GM21619 (cell line): ENCODE measurements around the gene CIB4.

Experiments
- ATAC-seq: cut with Tn5 transposase; IDR thresholded peaks from one replicate; pipeline ENCODE4 v1.9.1; 2021; ENCODE audit not compliant: unreplicated experiment

The CIB4 gene

DNA sequence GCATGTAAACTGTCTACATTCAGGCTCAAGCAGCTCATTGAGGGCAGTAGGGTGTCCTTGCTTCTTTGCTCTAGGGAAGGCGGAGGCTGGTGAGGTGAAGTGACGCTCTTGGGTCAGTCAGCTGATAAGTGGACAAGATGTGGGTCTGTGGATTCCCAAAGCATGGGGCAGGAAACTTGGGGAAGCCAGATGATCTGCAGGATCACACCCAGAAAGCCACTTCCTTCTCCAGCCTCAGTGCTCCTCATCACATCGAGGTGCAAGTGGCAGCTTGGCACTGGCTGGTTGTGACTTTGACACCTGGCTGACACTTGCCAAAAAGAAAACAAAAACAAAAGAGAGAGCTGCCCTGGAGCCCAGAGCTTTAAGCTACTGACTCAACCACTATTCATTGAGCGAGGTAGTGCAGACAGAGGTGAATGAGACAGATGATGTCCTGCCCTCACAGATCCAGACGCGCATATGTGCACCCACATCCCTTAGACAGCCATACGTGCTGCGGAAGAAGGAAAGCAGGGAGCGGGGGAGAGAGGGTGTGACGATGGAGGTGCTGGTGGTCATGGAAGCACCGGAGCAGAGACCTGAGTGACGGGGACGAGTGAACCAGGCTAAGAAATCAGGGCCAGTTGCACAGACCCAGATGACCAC lies 3.1 kb upstream of the CIB4 start:
- ATAC-seq = no peak

DNA sequence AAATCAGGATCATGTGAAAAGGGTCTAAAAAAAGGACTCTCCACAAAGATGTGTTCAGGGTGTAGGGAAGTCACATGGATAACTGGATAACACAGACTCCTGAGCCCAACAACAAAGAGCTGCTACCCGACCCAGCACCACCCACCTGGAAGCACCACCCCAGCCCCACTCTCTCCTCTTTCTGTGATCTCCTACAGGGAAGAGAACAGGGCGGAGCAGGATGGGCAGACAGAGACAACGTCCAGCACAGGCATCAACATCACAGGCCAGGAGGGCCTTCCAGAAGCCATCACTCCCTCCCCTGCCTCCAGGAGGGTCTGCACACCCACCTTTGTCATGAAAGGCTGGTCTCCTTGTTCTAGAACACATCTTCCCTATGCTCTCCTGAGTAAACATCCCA lies 1.3 kb upstream of the CIB4 start:
- ATAC-seq = no peak

DNA sequence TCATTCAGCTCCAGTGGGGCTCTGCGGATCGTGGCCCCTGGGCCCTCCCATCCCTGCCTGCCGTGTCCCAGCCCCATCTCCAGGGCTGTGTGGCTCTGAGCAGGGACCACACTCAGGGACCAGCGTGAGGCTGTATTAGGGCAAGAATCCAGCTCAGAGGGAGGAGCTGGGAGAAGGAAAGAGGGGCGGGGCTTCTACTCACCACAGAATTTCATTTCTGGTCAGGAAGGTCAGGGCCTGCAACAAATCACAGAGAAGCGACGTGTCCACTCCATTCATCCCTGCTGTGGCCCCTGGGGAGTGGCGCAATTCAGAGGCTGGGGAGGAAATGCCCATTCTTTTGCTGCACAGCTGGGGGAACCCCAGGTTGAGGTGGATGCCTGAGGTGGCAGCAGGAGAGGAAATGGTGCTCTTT lies 828 bp downstream of the CIB4 start:
- no peak for ATAC-seq

DNA sequence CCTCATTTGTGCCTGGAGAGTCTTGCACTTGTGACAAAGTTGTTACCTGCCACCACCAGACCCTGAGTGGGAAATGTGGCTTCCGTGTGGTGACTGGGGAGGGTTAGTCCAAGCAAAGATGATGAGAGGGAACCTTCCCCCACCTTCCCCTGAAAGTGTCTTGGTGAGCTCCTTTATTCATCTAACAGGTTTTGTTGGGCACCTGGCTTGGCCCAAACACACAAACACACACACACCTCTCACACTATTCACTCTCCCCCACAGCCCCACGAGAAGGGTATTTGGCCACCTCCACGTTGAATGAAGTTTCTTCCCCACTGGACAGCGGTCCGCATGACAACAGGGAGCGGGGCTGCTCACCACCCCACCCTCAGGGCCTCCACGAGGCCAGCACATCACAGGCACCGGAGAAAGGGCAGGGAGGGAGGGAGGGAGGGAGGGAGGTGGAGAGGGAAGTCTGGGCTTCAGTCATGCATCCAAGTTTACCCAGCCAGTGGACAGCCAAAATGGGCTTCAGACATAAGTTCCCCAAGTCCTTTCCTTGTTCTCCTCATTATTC lies 1.4 kb downstream of the CIB4 start:
- ATAC-seq = no peak

DNA sequence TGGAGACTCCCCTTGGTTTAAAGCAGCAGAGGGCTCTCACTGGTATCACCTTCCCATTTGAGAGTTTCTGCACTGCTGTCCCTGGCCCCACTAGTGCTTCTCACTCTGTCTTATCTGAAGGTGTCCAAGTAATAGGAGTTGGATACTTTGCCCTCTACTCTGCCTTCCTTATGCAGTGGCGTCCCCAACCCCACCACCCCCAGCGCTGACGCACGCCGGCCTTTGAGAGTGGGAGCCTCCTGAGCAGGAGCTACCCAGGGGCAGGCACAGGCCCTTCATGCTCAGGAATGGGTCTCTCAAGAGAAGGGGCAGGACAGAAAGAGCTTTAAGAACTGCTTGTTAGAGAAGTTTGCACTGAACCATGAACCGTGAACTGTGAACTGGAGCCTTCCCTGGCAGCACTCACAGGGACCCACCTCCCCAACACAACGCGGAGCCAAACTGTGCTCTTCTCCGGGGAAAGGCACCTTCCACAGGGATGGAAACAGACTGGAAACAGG lies 3.3 kb downstream of the CIB4 start:
- no peak for ATAC-seq

DNA sequence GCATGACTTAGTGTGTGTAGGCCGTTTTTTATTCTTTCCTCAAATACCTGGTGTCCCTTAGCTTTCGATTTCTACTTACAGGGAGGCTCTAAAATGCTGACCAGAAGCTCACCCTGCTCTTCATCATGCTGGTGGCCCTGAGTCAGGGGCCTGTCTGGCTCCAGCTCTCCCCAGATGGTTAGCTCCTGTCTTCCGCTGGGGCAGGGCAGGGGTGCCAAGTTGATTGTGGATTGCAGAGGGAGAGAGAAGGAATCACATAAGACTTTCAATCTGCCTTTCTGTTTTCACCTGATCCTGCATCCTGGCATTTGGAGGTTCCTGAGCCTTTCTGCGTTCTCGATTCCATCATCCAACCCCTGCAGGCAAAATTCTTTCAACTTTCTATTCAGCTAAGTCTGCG lies 4.2 kb downstream of the CIB4 start:
- no peak for ATAC-seq

DNA sequence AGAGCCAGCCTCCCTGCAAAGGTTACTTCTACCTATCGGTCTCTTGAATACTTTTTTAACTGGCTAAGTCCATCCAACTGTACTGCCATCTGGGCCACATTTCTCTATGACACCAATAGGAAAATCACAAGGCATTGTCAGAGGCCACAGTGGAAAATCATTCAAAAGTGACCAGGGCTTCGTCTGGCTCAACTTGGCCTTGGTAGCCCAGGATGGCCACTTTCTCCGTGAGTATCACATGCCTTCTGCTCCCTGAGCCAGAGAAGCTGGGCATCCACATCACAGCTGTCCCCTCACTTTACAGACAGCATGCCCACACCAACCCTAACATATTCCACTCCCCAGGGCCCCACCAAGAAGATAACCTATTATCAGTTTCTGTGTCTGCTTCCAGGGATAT lies 5.8 kb downstream of the CIB4 start:
- no peak for ATAC-seq

DNA sequence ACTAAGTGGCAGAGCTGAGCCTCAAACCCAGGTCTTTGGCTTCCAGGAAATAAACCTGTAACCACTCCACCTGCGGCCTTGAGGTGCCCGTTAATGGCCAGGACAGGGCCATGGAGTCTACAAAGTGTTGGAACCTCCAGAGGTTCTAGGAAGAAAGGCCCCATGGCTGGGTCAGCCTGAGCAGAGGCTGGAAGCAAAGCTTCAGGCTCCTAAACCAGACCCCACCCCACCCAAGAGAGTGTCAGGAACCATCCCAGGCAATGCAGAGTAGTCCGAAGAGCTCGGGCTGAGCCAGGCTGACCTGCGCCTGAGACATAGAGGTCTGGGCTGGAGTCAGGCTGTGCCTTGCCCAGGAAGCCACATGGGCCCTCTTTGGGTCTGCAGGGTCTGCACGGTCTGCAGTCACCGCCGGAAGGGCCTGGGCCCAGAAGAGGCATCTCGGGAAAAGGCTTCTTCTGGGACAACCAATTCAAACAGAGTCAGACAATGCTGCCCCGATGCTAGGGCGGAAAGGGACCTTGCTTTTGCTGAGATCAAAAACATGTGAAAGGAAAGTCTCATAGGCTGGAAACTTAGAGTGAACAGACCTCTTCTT lies 6.4 kb downstream of the CIB4 start:
- ATAC-seq = no peak

DNA sequence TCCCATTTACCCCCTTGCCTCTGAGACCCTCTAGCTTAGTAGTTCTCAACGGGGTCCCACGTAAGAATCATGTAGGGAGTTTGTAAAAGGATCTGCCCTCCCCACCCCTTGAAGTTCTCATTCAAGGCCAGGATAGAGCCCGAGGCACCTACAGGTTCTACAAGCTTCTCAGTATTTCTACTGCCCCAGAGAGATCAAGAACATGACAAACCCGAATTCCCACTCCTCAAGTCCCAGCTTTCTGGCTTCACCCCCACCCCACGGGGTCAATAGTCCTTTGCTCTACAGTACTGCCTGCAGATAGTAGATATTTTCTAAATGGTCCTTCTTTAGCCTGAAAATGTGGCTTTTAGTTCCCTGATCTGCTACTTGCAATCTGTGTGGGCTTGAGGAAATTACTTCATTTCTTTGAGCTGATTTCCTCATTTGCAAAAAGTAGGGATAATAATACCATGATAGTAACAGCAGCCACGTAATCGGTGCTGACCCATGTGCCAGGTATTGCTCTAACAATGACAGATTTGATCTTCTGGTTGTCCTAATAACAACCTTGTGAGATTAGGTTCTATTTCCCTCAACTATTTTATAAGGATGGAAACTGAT lies 7.1 kb downstream of the CIB4 start:
- ATAC-seq = no peak

DNA sequence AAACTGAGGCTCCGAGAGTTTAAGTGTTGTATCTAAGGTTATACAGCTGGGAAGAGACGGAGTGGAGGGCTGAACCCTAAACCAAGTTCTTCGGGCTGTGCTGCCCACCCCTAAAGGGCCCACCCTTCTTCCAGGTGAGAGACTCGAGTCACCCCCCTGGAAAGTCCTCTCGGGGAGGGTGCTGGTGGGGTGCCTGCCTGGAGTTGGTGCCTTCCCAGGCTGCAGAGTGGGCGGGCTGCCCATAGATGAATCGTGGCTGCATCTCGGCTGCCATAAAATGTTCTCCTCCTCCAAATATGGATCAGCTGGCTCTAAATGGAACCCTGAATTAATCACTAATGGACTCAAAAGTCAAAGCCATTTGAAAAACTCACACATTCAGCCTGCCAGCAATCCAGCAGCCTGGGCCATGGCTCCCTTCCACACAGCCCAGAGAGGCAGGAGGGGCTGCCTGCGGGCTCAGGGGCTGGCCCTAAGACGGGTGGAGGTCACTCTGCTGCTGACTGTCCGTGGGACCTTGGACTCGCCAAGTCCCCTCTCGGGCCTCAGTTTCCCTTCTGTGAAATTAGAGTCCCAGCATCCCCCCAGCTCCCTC lies 7.7 kb downstream of the CIB4 start:
- no peak for ATAC-seq

DNA sequence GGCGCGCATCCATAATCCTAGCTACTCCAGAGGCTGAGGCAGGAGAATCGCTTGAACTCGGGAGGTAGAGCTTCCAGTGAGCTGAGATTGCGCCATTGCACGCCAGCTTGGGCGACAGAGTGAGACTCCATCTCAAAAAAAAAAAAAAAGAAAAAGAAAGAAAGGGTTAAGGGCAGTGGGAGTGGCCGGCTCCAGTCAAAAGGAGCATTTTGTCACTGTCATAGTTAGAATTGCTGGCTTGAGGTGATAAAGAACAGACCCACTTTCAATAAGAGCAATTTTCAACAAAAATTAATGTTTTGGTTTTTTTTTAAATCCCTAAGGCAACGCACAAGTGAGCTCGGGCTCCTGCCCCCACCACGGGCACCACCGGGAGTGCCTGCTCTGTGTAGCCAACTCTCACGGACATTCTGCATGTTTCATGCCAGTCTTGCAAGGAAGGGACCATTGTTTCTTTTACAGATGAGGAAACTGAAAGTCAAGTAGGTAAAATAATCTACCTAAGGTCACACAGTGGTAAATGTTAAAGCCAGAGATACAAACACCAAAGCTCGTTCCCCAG lies 8.5 kb downstream of the CIB4 start:
- ATAC-seq = no peak

DNA sequence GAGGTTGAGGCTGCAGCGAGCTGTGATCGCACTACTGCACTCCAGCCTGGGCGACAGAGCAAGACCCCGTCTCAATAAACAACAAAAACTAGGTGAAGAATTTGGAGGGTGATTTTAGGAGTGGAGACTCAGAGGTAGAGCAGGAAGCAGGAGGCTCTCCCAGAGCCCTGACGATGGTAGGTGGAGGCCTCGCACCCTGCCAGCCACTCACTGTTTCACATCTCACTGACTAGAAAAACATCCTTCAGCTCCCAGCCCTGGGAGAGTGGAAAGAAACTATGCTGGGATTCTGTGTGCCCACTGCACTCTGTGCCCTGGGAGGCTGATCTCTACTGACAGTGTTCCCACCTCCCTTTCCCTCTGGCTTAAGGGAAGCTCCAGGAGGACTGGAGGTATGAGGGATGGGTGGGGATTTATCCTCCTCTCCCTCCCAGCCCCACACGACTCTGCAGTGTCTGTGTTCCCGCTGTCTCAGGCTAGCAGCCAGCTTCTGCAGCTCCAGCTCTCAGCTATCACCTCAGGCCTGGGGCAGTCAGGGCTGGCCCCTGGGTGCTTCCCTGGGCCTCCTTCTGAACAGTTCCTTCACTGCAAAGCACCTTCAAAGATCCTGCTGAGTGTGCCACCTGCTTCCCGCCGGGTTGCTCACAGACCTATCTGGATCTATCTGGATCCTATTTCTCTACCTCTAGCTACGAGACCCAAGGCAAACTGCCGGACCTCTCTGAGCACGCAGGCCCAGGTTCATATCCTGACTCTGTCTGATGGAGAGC lies 9.6 kb downstream of the CIB4 start:
- no peak for ATAC-seq

DNA sequence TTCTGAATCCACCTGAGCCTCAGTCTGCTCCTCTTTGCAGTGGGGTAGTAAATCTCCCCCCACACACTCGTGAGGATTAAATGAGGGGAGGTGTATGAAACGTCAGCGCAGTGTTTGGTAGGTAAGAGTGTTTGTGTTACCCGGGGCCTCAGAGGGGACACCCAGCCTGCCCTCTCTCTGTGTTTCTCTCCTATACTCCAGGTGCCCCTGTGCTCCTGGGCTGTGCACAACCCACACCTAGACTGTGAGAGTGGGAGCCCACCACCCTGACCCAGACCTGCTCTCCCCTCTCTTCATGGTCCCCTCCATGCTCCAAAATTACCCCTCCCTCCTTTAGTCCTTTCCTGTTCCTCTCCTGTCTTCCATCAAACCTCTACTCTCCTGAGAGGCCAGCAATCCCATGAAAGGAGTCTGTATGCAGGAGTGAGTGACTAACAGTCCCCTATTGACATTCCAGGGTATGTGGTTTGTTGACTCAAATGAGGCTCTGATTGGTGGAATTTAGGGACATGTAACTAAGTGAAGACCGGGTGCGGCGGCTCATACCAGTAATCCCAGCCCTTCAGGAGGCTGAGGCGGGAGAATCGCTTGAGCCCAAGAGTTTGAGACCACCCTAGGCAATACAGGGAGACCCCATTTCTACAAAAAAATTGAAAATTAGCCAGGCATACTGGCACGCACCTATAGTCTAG lies 10.4 kb downstream of the CIB4 start:
- ATAC-seq = no peak

DNA sequence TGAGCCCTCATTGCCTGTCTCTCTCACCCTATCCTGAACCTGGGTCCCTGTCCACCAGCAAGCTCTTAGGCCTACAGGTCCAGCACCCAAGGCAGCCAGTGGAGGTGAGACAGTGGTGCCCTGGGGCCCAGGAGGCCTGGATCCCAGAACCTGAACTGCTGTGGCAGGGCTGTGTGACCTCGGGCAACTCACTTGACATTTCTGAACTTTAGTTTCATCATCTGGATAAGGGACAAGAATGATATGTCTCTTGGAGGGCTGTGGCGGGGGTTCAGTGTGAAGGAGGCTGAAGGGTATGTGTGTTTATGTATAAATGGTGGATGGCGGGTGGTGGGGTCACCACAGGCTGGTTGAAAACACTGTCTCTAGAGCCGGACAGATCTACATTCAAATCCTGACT lies 10.9 kb downstream of the CIB4 start:
- no peak for ATAC-seq

DNA sequence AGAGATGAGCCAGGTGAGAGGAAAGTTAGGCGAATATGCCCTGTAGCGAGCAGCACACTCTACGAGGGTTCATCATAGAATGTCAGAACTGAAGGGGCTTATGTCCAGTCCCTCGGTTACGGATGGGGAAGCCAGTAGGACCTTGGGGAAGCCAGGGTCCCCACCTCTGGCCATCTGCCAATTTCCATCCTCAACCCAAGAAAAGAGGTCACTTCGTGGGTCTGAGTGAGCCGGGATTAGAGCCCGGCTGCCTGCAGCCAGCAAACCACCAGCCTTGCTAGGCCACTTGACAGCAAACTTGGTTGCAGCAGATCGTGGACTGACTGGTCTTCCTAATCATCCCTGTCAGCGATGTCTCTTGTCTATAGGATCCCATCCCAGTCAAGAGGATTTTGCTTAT lies 11.4 kb downstream of the CIB4 start:
- ATAC-seq = no peak

DNA sequence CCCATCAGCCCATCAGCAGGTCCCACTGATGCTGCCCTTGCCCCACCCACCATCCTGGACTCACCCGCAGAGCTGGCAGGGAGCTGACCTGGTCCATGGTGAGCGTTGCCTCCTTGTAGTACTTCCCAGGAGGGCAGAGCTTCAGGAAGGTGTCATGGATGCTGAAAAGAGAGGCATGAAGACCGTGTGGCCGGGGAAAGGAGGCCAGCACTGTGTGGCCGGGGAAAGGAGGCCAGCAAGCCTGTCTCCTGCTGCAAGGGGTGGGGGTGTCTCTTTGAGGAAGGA lies 11.9 kb downstream of the CIB4 start:
- ATAC-seq = no peak

DNA sequence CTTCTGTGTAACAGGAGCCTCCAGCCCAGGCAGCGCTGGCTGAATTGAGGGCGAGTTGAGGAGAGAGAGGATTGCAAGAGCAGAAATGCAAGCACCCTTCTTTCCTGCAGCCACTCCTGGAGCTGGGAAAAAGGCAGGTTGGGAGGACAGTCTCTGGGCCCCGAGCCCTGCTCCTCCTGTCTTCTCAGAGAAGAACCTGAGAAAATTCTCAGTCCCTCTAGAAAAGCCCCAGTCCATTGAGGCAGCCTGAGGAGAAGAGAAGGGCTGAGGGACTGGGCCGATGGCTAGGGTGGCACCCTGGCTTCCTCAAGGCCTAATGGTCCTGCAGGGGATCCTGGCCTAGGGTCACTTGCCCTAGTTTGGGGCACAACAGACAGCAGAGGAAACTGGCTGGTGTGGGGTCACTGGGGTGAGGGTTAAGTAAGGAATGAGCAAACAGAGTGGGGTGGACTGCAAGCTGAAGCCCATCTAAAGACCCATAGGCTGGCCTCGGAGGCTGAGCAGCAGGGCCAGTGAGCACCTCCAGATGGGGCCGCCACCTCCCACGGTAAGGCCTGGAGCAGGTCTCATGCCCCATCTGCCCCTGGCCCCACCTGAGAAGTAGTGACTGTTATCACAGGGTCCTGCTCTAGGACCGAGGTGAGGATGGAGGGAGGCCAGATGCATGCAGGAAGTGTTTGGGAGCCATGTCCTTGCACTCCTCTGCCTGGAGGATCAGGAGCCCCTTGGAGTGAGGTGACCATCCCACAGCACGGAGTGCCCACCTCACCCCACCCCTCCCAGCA lies 12.4 kb downstream of the CIB4 start:
- no peak for ATAC-seq

DNA sequence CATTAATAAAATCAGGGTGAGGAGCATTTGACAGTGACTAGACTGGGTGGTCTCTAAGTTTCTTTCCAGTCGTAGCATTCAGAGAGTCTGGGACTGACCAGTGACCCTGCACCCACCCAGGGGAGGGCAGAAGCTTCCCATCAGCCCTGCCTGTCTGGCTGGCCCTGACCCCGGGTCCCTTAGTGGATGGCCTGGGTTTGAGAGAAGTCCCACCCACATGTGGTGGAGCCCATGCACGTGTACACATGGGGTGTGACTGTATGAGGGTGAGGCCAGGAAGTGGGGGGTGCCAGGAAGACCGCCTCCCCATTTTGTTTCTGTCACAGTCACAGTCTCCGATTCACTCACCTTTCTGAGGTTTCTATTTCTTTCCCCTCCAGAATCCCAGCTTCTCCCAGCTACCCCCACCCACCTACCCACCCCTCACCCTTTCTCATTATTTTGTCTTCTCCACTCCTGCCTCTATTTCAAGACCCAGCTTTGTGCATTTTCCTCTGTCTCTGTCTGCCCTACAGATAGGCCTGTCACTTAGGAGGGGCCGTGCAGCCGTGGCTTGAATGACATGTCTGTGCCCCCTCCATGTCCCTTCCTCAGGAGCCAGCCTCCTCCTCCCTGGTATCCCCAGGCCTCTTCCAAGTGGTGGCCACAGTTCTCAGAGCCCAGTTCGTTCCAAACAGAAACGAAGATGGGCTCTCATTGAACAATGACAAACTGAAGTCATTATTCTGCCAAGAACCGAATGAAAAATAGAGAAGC lies 13.6 kb downstream of the CIB4 start:
- no peak for ATAC-seq

DNA sequence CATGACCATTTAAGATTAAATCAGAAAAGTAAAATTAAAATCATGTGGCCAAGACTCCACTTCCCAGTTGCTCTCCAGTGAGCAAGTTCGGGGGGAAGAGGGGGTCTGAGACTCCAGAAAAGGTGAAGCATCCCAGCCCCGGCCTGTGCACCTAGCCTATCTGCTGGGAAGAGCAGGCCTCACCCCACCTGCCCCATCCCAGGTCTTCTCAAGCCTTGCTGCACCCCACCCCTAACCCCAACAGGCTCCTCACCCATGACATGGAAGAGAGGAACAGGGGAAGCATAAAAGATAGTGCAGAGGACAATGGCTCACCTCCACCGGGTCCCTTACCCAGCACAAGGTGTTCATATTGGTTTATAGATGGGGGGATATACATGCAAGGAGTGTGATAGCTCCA lies 14.6 kb downstream of the CIB4 start:
- ATAC-seq = no peak
